NT2/D1 (cell line): ENCODE measurements around the gene ORC1.

Experiments used
- DNase-seq: peaks from one replicate; pipeline ENCODE4 v3.0.0-alpha.2; 2011; ENCODE audit warnings: low read depth, low spot score
- H3K27me3 ChIP-seq: 2 replicates; pipeline ENCODE4 v1.6.0; 2011; ENCODE audit warnings: mild to moderate bottlenecking; ENCODE audit not compliant: insufficient read length, insufficient read depth
- H3K36me3 ChIP-seq: 2 replicates; pipeline ENCODE4 v1.6.1; 2011; ENCODE audit warnings: mild to moderate bottlenecking, low read length, mixed read lengths; ENCODE audit not compliant: insufficient read depth, insufficient read length
- H3K4me1 ChIP-seq: 2 replicates; pipeline ENCODE4 v1.5.1; 2011; ENCODE audit not compliant: insufficient read depth, insufficient read length
- H3K4me3 ChIP-seq: 2 replicates; pipeline ENCODE4 v1.5.1; 2011; ENCODE audit warnings: low read depth; ENCODE audit not compliant: insufficient read length
- H3K9ac ChIP-seq: 2 replicates; pipeline ENCODE4 v1.6.0; 2011; ENCODE audit warnings: low read depth; ENCODE audit not compliant: insufficient read length
- H3K9me3 ChIP-seq: 2 replicates; pipeline ENCODE4 v1.5.1; 2011; ENCODE audit warnings: mild to moderate bottlenecking, low read length; ENCODE audit not compliant: insufficient read depth
- SUZ12 ChIP-seq: IDR thresholded peaks from 2 replicates; pipeline ENCODE4 v1.6.1; 2011; ENCODE audit not compliant: insufficient read length, insufficient read depth; ENCODE audit errors: extremely low read depth
- YY1 ChIP-seq: IDR thresholded peaks from 2 replicates; pipeline ENCODE4 v1.6.1; 2011; ENCODE audit not compliant: insufficient read length, insufficient read depth
- ZNF274 ChIP-seq: IDR thresholded peaks from 2 replicates; pipeline ENCODE4 v1.6.1; 2011; ENCODE audit warnings: mild to moderate bottlenecking, low read depth, low read length

The ORC1 gene

GRCh38 chr1:52404116-52404974 is at the start of gene ORC1, which contains the start of gene PRPF38A:
ORC1 (minus strand) TSS chr1:52404423; CDS start chr1:52402223, 2,200 bp downstream.
PRPF38A (plus strand) TSS chr1:52404602; CDS start chr1:52404750, 148 bp downstream.
- Histone ChIP-seq H3K9me3 (no peaks in the 10 kb centered on the region), H3K27me3 (no peaks in the 10 kb centered on the region), H3K4me3 (peak within 1 kb of the TSS; percentile 97), H3K4me1 (no peaks in the 10 kb centered on the region), H3K9ac (peak within 1 kb of the TSS; percentile 98), H3K36me3 (peaks cover 73% of the 10 kb centered on the region)
- peak; percentile 100 for DNase-seq
- TF ChIP-seq ZNF274 (no peak), YY1 (peak; percentile 93), SUZ12 (no peak)

DNA sequence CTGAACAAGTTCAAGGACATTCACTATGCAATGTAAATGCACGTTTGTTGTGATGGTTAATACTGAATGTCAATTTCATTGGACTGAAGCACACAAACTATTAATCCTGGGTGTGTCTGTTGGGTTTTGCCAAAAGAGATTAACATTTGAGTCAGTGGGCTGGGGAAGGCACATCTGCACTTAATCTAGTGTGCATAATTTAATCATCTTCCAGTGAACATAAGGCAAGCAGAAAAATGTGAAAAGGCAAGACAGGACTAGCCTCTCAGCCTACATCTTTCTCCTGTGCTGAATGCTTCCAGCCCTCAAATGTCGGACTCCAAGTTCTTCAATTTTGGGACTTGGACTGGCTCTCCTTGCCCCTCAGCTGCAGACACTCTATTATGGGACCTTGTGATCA is 40.2 kb upstream of the ORC1 start:
- peaks cover 40% of the 10 kb centered on the region for H3K36me3 ChIP-seq
- H3K27me3 ChIP-seq: no peaks in the 10 kb centered on the region
- TF ChIP-seq SUZ12 (no peak), ZNF274 (no peak), YY1 (no peak)

GRCh38 chr1:52439976-52440375 is 35.8 kb upstream of the ORC1 start:
- H3K36me3 ChIP-seq: peaks cover 40% of the 10 kb centered on the region
- no peaks in the 10 kb centered on the region for H3K4me1 ChIP-seq
- H3K9me3 ChIP-seq: no peaks in the 10 kb centered on the region
- H3K9ac ChIP-seq: no peak overlapping the region
- no peak overlapping the region for H3K4me3 ChIP-seq
- DNase-seq: no peak
- H3K27me3 ChIP-seq: no peaks in the 10 kb centered on the region
- TF ChIP-seq ZNF274 (no peak), YY1 (no peak), SUZ12 (no peak)

More for the DNA sequence above, 40.2 kb upstream of the ORC1 start:
- no peak overlapping the region for H3K4me3 ChIP-seq
- no peak overlapping the region for H3K9ac ChIP-seq
- H3K9me3 ChIP-seq: no peaks in the 10 kb centered on the region
- no peak for DNase-seq
- no peaks in the 10 kb centered on the region for H3K4me1 ChIP-seq

GRCh38 chr1:52436817-52437216 is 32.6 kb upstream of the ORC1 start:
- H3K4me3 ChIP-seq: no peak overlapping the region
- H3K9ac ChIP-seq: no peak overlapping the region
- H3K27me3 ChIP-seq: no peaks in the 10 kb centered on the region
- H3K4me1 ChIP-seq: no peaks in the 10 kb centered on the region
- TF ChIP-seq ZNF274 (no peak), SUZ12 (no peak), YY1 (no peak)
- H3K36me3 ChIP-seq: peaks cover 42% of the 10 kb centered on the region
- DNase-seq: peak; percentile 38
- H3K9me3 ChIP-seq: no peaks in the 10 kb centered on the region

- no peak for DNase-seq
- no peak for TF ChIP-seq ZNF274
- TF ChIP-seq SUZ12: no peak
- TF ChIP-seq YY1: no peak
- H3K36me3 ChIP-seq: peaks cover 47% of the 10 kb centered on the region
- H3K9ac ChIP-seq: no peak overlapping the region
- H3K9me3 ChIP-seq: no peaks in the 10 kb centered on the region
- H3K4me1 ChIP-seq: no peaks in the 10 kb centered on the region
- no peak overlapping the region for H3K4me3 ChIP-seq
- H3K27me3 ChIP-seq: no peaks in the 10 kb centered on the region
Observed at GRCh38 chr1:52435650-52436049, 31.4 kb upstream of the ORC1 start.

DNA sequence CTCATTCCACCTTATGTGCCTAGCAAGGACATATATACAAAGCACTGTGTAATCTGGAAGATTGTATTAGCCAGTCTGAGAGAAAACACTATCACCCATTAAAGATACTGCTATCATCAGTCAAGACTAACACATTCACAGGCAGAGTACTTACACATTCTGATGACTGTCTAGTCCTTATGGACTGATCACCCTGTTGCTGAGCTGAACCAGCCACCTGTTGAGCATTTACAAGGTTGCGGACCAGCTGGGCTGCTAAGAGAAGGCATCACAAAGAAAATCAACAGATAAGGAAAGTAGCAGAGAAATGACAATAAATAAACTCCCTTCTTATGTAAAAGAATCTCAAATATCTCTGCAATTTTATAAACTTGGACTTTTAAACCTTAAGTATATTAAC is 31.0 kb upstream of the ORC1 start:
- no peak for TF ChIP-seq YY1
- TF ChIP-seq ZNF274: no peak
- TF ChIP-seq SUZ12: no peak
- H3K4me3 ChIP-seq: no peak overlapping the region
- H3K9ac ChIP-seq: no peak overlapping the region
- no peaks in the 10 kb centered on the region for H3K27me3 ChIP-seq
- peaks cover 45% of the 10 kb centered on the region for H3K36me3 ChIP-seq
- H3K4me1 ChIP-seq: no peaks in the 10 kb centered on the region
- no peaks in the 10 kb centered on the region for H3K9me3 ChIP-seq
- DNase-seq: no peak

- Histone ChIP-seq H3K4me3 (no peak overlapping the region), H3K4me1 (no peaks in the 10 kb centered on the region), H3K27me3 (no peaks in the 10 kb centered on the region), H3K9ac (no peak overlapping the region), H3K9me3 (no peaks in the 10 kb centered on the region), H3K36me3 (peaks cover 46% of the 10 kb centered on the region)
- no peak for TF ChIP-seq ZNF274
- TF ChIP-seq YY1: no peak
- no peak for TF ChIP-seq SUZ12
- DNase-seq: no peak
Observed at GRCh38 chr1:52432807-52433206, 28.6 kb upstream of the ORC1 start.
